DND-41 (cell line): ENCODE measurements around the gene CCNC.

Experiments used
- EZH2 ChIP-seq: IDR thresholded peaks from 3 replicates; pipeline ENCODE4 v1.6.1; 2012; ENCODE audit warnings: borderline replicate concordance, low read depth, mild to moderate bottlenecking, moderate library complexity, low read length, inconsistent platforms; ENCODE audit not compliant: severe bottlenecking
- TF ChIP-seq, protein P1 (sequence below): IDR thresholded peaks from 2 replicates; pipeline ENCODE4 v1.5.1; 2012; ENCODE audit warnings: borderline replicate concordance, low read length, moderate library complexity, mild to moderate bottlenecking; ENCODE audit not compliant: poor library complexity, severe bottlenecking; ENCODE audit errors: extremely low read depth

DNA sequence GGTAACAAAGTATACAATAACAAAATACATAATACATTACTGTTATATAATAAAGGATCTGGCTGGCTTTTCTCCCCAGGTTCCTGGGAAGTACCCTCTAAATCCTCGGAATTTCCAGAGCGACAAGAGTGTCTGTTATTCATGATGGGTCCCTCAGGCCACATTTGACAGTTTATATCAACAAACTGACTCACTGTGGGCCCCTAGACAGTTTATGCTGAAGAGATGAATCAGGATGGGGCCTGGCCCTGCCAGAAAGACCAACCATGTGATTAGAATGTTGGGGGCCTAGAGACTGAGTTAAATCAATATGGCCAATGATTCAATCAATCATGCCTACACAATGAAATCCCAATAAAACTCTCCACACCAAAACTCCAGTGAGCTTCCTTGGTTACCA lies 66.7 kb downstream of the CCNC start:
- TF ChIP-seq, protein P1, sequence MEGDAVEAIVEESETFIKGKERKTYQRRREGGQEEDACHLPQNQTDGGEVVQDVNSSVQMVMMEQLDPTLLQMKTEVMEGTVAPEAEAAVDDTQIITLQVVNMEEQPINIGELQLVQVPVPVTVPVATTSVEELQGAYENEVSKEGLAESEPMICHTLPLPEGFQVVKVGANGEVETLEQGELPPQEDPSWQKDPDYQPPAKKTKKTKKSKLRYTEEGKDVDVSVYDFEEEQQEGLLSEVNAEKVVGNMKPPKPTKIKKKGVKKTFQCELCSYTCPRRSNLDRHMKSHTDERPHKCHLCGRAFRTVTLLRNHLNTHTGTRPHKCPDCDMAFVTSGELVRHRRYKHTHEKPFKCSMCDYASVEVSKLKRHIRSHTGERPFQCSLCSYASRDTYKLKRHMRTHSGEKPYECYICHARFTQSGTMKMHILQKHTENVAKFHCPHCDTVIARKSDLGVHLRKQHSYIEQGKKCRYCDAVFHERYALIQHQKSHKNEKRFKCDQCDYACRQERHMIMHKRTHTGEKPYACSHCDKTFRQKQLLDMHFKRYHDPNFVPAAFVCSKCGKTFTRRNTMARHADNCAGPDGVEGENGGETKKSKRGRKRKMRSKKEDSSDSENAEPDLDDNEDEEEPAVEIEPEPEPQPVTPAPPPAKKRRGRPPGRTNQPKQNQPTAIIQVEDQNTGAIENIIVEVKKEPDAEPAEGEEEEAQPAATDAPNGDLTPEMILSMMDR: no peak
- TF ChIP-seq EZH2: no peak
